NCI-H748 (cell line): ENCODE results near the gene LYPD5.
"Not testable (repeated sequence)": the region's sequence is repeated elsewhere in the genome, so short reads cannot be mapped to it uniquely, and the experiment has no call there.

Experiments used
- DNase-seq: peaks from one replicate; lab custom pipeline; 2025; ENCODE audit not compliant: unreplicated experiment; lab: John Stamatoyannopoulos, UW

The LYPD5 gene

DNA sequence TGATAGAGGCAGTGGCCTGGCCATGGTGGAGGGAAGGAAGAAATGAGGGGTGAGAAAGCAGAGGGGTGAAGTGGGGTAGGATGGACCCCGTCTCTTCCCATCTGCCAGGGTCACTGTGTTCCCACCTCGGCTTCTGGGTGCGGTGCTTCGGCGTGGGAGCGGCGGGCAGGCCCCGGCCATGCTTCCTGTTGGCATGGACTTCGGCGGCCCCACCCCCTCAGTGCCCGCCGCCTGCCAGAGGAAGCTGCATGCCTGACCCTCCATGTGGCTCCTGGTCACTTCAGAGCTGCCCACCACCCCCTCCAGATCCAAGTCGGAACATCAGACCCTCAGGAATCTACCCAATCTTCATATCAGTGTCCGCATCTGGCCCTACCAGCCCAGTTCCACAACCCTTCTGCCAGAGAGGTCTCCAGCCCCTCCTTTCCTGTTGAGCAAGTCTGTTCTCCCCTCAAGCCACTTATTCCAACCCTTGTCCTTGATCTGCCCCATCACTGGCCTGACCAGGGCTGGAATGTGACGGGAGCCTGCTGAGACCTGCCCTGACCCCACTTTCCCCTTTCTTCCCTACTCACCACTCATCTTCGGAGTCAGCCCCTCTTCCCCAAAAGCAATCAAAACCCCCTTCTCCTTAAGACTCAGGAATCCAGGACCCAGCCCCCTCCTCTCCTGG, 23.0 kb downstream of the LYPD5 start:
- no peak for DNase-seq

DNA sequence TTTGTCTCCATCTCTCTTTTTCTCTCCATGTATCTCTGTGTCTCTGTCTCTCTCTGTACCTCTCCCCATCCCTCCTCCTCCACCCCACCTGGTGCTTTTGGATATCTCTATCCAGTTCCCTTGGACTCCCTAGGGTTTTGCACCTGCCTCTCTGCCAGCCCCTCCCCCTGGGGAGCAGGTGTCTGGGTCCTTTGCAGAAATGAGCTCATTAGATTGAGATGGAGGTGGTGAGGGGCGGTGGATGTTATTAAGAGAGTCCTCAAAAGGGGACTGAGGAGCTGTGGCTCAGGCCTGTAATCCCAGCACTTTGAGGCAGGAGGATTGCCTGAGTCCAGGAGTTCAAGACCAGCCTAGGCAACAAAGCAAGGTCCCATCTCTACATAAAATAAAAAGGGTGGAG, 23.6 kb downstream of the LYPD5 start:
- peak; percentile 87 for DNase-seq

DNA sequence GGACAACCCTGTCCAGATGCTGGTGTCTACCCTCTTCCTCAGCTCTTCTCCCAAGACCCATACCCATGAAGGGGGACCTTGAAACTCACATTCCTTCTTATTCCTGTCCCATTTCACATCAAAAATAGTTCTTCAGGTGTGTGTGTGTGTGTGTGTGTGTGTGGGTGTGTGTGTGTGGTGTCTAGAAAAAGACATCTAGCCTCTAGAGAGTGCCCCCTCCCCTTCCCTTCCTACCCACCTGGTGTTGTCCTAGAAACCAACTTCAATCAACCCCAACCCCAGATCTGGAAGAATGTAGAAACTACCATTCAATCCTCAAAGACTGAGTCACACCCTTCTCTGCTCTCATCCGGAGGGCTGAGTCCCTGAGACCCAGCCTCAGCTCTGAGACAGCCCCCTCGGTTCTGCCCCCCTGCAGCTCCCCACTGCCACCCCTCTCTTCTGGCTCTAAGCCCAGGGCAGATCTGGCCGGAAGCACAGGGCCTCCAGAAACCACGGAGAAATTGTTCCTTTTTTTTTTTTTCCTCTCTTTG, 25.0 kb downstream of the LYPD5 start:
- no peak for DNase-seq

DNA sequence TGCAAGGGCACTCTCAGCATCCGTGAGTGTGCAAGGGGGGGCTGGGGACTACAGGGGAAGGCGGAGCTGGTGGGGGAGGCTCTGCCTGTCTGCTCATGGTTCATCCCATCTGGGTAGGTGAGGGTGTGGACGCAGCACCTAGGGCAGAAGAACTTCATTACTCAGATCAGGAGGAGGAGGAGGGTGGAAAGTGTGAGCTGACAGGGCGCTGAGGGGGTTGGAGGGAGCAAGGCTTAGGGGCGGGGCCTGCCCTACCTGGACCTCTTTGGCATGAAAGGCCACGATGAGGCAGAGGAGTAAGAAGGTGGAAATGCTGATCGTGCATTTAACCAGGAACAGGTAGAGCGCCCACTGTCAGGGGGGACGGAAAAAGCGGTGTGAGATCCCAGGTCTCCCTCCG, 26.0 kb downstream of the LYPD5 start:
- DNase-seq = no peak

DNA sequence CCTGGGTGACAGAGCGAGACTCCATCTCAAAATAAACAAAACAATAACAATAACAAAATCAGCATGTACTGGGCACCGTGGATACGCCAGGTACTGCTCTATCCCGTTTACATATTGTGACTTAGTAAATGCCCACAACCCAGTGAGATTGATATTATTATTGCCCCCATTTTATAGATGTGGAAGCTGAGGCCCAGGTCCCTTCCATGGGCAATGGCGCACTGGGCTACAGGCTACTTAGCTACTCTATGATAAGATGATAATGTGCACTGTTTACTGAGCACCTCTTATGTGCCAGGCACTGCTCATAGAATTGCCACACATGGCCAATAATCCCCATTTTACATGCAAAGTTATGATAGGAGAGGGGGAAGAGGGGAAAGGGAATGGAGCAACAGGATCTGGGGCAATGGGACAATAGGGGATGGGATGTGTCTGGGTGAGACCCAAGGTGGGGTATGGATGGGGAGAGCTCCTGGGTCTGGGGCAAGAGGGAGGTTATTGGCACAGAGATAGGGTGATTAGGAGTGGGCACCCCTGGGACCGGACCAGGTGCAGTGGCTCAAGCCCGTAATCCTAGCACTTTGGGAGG, 26.9 kb downstream of the LYPD5 start:
- DNase-seq = no peak

DNA sequence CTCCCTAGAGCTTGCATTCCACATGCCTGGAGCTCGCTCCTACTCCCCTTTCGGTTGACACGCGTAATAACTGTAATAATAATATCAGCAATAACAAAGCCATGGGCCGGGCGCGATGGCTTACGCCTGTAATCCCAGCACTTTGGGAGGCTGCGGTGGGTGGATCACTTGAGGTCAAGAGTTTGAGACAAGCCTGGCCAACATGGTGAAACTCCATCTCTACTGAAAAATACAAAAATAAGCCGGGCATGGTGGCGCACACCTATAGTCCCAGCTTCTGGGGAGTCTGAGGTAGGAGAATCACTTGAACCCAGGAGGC, 27.3 kb downstream of the LYPD5 start:
- not testable (repeated sequence) for DNase-seq

DNA sequence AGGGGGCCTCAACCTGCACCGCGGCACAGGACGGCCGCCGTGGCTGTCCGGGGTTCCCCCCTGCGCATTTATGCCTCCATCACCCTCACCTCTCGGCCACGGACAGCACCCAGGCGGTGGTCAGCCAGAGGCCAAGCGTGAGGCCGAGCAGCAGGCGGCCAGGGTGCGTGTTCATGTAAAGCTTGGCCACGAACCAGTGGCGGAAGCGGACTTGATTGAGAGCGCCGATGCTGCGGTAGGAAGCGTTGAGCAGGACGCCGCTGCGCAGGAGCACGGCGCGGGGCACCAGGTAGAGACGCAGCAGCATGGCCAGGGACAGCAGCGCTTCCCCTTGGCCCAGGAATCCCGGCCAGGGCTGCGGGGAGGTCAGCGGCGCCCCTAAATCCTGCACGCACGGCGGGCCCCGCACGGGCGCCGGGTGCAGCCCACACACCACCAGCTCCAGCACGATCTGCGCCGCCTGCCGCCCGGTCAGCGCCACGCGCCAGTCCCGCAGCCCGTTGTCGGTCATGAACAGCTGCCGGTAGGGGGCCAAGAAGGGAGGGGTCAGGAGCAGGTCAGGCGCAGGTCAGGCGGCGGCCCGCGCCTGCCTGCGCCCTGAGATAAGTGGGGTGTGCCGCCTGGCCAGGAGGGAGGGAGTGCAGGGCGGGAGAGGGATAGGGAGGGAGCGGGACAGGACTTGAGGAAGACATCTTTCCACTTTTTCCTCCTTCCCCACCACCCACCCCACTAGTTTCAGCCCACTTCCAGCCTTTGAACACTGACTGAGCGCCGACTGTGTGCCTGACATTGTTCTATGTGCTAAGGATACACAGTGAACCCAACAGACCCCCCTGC, 27.9 kb downstream of the LYPD5 start:
- no peak for DNase-seq

DNA sequence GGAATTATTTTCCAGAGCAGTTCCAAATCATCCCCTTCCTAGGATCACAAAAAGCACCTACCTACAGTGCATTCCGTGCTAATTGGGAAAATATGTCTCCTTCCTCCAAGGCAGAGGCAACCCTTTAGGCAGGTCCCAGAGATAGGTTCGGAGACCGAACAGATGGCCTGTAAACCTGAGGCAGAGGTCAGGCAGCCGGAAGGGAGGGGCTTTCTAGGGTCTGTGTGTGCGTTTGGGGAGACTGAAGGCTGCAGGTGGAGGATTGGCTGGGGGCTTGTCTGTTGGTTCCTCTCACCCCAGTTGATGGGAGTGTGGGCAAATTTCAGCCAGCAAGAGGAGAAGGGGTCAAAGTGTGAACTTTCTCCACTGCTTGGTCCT, 28.5 kb downstream of the LYPD5 start:
- no peak for DNase-seq

DNA sequence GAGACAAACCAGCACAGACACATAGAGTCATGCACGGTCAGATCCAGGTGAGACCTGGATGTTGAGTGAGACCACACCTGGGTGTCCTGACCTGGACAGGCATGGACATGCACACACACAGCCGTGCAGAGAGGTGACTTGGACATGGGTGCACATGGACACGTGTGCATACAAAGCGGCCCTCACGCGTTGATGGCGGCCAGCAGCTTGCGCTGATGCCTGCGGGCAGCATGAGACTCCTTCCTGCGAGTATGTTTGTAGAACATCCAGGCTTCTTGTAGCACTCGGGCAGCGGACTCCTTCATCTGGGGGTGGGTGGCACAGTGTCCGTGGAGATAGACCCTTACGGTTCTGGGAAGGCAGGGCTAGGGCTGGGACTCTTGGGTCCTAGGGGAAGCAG, 33.0 kb downstream of the LYPD5 start:
- no peak for DNase-seq

DNA sequence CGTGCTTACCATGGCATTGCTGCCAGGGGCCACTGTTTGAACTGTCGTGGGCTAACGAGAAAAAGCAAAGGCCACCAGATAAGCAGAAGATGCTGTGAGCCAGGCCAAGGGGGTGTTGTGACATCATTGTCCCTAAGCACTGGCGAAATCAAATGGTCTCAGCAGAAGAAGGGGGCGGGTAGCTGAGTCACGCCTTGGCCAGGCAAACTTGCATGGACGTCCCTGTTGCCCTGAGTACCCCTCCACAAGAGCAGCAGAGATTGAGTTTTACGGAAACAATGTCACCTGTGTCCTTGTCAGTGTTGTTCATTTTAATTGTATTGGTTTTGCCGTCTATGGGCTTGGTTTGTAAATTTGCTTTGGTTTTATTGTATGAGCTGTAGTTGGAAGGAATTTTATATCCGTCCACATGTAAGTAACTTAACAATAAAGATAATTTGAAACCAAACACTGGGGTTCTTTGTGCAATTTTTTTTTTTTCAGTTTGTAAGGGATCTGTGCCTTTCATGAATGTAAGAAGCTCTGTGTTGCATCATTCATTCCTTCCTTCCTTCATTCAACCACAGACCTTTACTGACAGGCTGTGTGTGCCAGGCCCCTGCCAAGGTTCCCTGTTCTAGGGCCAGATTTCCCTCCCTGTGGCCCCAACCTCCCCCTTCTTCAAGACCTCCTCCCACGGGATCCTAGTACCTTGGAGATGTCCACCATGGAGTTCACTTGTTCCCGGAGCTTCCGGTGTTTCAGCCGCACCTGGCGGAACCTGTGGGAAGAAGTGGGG, 33.8 kb downstream of the LYPD5 start:
- no peak for DNase-seq

DNA sequence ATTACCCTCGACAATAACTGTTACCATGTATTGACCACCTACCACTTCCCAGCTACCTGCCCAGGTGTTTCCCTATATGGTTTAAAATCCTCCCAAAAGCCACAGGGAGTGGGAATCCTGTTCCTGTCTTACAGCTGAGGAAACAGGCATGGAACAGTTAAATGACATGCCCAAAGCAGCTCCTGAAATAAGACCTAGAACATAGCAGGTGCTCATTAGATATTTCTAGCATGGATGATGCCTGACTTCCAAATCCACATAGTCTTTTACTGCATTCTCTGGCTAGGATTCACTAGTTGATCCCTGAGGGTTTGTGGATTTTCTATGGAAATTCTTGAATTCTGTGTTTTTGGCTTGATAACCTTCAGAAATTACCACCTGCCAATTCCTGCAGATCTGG, 34.4 kb downstream of the LYPD5 start:
- DNase-seq = no peak

DNA sequence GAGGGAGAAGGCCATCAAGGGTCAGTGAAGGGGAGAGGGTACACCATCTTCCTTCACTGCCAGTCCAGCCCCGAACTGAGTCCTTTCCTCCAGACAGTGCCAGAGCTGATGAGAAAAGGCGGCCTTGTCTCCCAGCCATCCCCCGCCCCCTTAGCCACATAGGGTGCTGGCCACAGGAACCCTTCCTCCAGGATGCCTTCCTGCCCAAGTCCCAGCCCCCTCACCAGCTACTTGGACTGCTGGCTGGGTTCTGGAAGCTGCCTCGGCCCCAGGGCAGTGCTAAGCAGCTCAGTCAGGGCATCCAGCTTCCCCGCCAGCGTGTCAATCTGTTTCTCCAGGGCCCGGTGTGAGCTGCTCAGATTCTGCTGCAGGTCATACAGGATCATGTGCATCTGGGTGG, 34.9 kb downstream of the LYPD5 start:
- no peak for DNase-seq

DNA sequence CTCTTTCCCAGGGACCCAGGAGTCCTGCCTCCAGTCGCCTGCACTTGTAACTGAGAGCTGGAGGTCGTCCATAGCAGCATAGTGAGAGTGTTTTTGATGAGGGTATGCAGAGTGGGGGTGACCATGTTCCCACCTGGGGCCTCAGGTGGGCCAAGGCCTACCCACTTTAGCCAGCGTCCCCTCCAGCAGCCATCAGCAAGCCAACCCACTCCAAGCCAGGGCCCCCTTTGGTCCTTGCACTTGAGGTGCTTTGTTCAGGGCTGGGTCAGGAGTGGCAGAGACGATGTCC, 35.5 kb downstream of the LYPD5 start:
- DNase-seq = no peak

DNA sequence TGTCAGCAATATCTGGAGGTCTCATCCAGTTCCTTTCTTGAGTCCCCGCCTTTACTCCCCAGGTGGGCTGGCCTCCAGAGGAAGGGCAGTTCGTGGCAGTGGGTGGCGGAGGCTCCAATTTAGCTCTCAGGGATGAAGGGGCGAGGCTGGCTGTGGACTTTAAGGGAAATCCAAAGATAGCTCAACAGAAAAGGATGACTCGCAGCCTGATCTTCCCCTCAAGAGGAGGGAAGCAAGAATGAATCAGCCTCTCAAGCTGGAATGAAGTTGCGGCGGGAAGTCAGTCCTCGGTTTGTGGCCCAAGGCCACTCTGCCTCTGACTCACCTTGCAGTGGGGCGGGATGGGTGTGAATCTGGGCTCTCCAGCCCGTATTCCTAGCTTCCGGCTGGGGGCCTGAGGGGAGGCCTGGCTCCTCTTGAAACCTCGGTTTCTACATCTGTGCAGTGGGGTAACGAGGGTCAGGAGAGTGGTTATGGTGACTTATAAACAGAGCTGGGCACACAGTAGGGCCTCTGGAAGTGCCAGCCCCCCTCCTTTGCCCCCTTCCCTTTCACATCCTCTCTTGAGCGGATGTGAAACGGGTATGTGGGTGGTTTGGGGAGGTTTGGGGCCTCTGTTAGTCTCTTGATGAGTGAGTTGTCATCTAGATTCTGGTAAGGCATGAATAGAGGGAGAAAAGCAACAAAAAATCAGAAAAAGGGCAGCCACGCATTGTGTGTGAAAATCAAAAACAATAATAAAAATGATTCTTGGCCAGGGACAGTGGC, 37.0 kb downstream of the LYPD5 start:
- DNase-seq = no peak

DNA sequence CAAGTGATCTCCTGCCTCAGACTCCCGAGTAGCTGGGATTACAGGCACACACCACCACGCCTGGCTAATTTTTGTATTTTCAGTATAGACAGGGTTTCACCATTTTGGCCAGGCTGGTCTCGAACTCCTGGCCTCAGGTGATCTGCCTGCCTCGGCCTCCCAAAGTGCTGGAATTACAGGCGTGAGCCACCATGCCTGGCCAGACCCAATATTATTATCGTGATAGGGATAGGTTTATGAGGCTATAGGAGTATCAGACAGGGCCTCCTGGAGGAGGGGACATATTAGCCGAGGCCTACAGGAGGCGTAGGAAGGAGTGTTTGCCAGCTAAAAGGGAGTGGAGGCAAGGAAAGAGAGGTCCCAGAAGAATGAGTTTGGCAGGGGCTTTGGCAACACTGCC, 37.6 kb downstream of the LYPD5 start:
- not testable (repeated sequence) for DNase-seq

DNA sequence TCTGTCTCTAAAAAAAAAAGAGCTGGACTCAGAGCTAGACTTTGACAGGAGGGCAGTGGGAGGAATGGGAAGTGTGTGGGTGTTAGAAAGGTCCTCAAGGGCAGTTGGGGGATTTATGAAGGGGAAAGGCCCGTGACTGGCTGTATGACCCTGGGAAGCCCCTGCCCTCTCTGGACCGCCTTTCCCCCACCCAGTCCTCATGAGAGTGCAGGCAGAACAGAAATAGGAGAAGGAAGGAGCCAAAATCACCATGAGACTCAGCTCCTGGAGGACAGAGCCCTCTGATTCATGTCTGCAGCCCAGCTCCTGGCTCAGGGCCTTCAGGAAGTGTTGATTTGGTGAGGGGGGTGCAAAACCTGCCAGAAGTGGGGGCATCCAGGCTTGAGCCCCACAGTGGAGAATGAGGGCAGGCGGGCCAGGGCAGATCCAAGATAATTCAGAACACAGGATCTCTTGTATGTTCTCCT, 38.7 kb downstream of the LYPD5 start:
- no peak for DNase-seq

DNA sequence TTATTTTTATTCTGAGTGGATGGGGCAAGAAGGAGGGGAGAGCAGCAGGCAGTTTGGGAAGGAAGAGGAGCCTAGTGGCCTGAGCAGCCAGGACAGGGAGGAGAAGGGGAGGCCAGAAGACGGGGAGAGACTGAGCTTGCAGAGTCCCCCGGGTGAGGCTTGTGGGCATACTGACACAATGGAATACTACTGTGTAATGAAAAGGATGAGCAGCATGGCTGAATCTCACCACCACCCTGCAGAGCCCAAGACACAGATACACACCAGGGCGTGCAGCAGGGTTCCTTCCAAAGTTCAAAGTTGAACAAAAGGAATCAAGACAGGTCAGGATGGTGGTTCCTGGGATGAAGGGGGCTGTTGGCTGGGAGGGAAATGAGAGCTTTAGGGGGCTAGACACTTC, 39.4 kb downstream of the LYPD5 start:
- DNase-seq = no peak

DNA sequence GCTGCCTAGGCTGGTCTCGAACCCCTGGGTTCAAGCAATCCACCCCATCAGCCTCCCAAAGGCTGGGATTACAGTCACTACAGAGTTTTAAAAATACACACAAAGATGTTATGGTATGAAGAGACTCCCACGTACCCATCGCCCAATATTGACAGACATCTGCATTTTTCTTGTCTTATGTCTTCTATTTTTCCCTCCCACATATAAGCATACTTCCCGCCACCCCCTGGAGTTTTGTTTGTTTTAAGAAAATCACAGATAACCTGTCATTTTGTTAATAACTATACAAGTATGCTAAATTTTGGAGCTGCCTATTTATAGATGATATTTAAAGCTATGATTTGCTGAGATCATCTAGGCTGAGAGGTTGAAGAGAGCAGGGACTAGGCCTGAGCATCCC, 41.3 kb downstream of the LYPD5 start:
- DNase-seq = no peak

DNA sequence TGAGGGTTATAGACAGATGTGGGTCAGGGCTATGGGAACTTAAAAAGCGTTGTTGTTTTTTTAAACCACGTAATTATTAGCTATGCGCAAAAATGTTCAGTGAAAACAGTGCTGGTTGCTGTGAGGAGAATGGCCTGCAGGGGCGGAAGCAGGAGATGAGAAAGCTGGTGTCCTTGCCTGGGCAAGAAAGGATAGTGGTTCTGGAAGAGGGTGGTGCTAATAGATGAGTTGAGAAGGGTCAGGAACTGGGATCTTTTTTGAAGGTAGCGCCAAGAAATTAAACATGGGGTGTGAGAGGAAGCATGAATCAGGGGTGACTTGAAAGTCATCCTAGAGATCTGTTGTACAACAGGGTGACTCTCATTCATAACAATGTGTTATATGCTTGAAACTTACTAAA, 42.7 kb downstream of the LYPD5 start:
- no peak for DNase-seq

DNA sequence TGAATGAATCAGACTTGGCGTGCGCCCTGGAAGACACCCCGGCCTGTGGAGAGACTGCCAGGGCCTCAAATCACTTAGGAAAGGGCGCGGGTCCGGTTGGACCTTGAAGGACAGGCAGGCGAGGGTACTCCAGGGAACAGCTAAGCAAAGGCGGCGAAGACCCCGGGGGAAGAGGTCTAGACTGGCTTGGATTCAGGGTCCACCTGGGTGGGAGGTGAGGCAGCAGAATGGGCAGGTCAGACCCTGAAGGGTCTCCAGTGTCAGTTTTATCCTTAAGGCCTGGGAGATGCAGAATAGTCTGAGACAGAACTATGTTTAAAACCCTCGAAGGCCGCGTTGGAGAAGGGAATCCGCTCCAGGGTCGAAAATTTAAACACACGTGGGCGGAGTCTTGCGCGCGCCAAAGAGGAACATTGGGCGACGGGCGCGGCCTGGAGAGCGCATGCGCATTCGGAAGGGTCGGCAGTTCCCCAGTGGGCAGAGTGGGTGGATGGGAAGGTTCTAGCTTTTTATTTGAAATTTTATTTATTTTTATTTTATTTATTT, 46.9 kb downstream of the LYPD5 start:
- DNase-seq = peak; percentile 88
